Mucosa of descending colon (tissue), 3 donors: ENCODE data around the gene ADAM19. TPM values are rescaled to one million over a fixed set of nuclear protein-coding genes. Genes with fewer than 3 reads are reported as not detected.
A peak's percentile ranks its signal among the peaks of the same experiment; 100 is the strongest.

Source experiments
- ATAC-seq: fragments of 200-7000 bp; cut with Tn5 transposase; one replicate; pipeline ENCODE4 v1.9.1; 2020; ENCODE audit warnings: mild to moderate bottlenecking, moderate library complexity
- DNase-seq, 3 donors: peaks; one replicate each; pipeline ENCODE4 v3.0.0-alpha.2; 2020
- H3K36me3 ChIP-seq: fragments of 200-600 bp; one replicate; pipeline ENCODE4 v1.8.0; 2021; ENCODE audit warnings: low read depth, mild to moderate bottlenecking
- H3K4me1 ChIP-seq: fragments of 200-600 bp; one replicate; pipeline ENCODE4 v1.8.0; 2021; ENCODE audit warnings: low read depth, mild to moderate bottlenecking
- H3K4me3 ChIP-seq: fragments of 200-600 bp; one replicate; pipeline ENCODE4 v1.8.0; 2021; ENCODE audit warnings: mild to moderate bottlenecking
- H3K9me3 ChIP-seq: fragments of 200-600 bp; one replicate; pipeline ENCODE4 v1.8.0; 2021; ENCODE audit warnings: mild to moderate bottlenecking
- CTCF ChIP-seq: fragments of 200-600 bp; IDR thresholded peaks from one replicate; pipeline ENCODE4 v1.8.0; 2022; ENCODE audit warnings: antibody characterized with exemption, mild to moderate bottlenecking
- intact Hi-C, 2 donors: fragments of 100-400 bp; cut with DNase I in 1 of 2; cut with micrococcal nuclease in 1 of 2; formaldehyde crosslinking; loops; one replicate each; pipeline versions ENCODE4 v1.11.0 to v1.11.1; 2022; cut with DNase I, micrococcal nuclease
- total RNA-seq, 3 donors: library from RNA; stranded (reverse); fragmentation: NEBNext Ultra II Directional in 2 of 3; extraction: Animal tissue kit (Norgen Biotek cat#: 25700) in 2 of 3; gene quantifications; one replicate each; pipeline versions ENCODE4 v1.2.1 to v1.2.4, GENCODE V29; 2021 to 2023
- donor health status: DM: no; HTN: no; CAD: no; lungs with moderate emphysema.
- donor health status: DM: no; HTN: no; CAD: no.
- donor health status: DM: no; HTN: yes; CAD: no.

Gene ADAM19
- total RNA-seq, 3 donors from 2014 or later = 6.4 to 32.6 (median 8.9) TPM

- no peak overlapping the region for H3K4me3 ChIP-seq
- DNase-seq (no peak), ATAC-seq (no peak)
- no peaks in the 10 kb centered on the region for H3K36me3 ChIP-seq
- no peaks in the 10 kb centered on the region for H3K9me3 ChIP-seq
- TF ChIP-seq CTCF = no peak
- intact Hi-C loops = no loop called here
- peaks cover under 1% of the 10 kb centered on the region for H3K4me1 ChIP-seq
These were observed 24.0 kb upstream of the ADAM19 start for GRCh38 chr5:157599565-157599964.

GRCh38 chr5:157598350-157598936, 22.9 kb upstream of the ADAM19 start:
- Histone ChIP-seq H3K4me3 (no peak overlapping the region), H3K9me3 (no peaks in the 10 kb centered on the region), H3K36me3 (no peaks in the 10 kb centered on the region), H3K4me1 (peaks cover 10% of the 10 kb centered on the region)
- no peak for TF ChIP-seq CTCF
- no peak for DNase-seq
- intact Hi-C loops = no loop called here
- ATAC-seq = no peak

GRCh38 chr5:157597277-157597676, 21.7 kb upstream of the ADAM19 start:
- Histone ChIP-seq H3K36me3 (no peaks in the 10 kb centered on the region), H3K4me1 (peaks cover 10% of the 10 kb centered on the region), H3K4me3 (no peak overlapping the region), H3K9me3 (no peaks in the 10 kb centered on the region)
- no peak for DNase-seq
- no peak for ATAC-seq
- intact Hi-C loops = no loop called here
- TF ChIP-seq CTCF = no peak

GRCh38 chr5:157596487-157596886, 20.9 kb upstream of the ADAM19 start:
- H3K9me3 ChIP-seq = no peaks in the 10 kb centered on the region
- DNase-seq (peak in 1 of 3 donors; percentile 46), ATAC-seq (peak; percentile 82)
- H3K4me3 ChIP-seq = no peak overlapping the region
- intact Hi-C loops = no loop called here
- peaks cover 10% of the 10 kb centered on the region for H3K4me1 ChIP-seq
- TF ChIP-seq CTCF = no peak
- H3K36me3 ChIP-seq = no peaks in the 10 kb centered on the region

GRCh38 chr5:157594675-157595459, 19.3 kb upstream of the ADAM19 start:
- Histone ChIP-seq H3K9me3 (no peaks in the 10 kb centered on the region), H3K4me1 (peaks cover 10% of the 10 kb centered on the region), H3K4me3 (no peak overlapping the region), H3K36me3 (no peaks in the 10 kb centered on the region)
- intact Hi-C loops = no loop called here
- DNase-seq = no peak
- no peak for ATAC-seq
- no peak for TF ChIP-seq CTCF
